GM23338 (cell line): ENCODE results near the gene KRTAP5-2. TPM values are rescaled to one million over a fixed set of nuclear protein-coding genes. Genes with fewer than 3 reads are reported as not detected.

Experiments used
- ATAC-seq: fragments of 200-7000 bp; cut with Tn5 transposase; 3 replicates; pipeline ENCODE4 v1.9.1; 2020
- DNase-seq: peaks from one replicate; pipeline ENCODE4 v3.0.0-alpha.2; 2015; ENCODE audit warnings: low spot score
- H2AFZ ChIP-seq: fragments of 200-600 bp; sonication (generic); 2 replicates; pipeline ENCODE4 v1.8.0; 2016; ENCODE audit warnings: antibody characterized with exemption, mild to moderate bottlenecking, moderate library complexity
- H3F3A ChIP-seq: fragments of 200-600 bp; sonication (generic); replicated peaks from 2 replicates; pipeline ENCODE4 v1.8.0; 2017; ENCODE audit warnings: antibody characterized with exemption, mixed run types, low read depth
- H3K27ac ChIP-seq: fragments of 200-600 bp; sonication (generic); 2 replicates; pipeline ENCODE4 v1.6.1; 2016; ENCODE audit warnings: low read depth
- H3K27me3 ChIP-seq: fragments of 200-600 bp; sonication (generic); 2 replicates; pipeline ENCODE4 v1.8.0; 2016; ENCODE audit warnings: mild to moderate bottlenecking, mixed run types, moderate library complexity; ENCODE audit not compliant: insufficient read depth
- H3K36me3 ChIP-seq: fragments of 200-600 bp; sonication (generic); 2 replicates; pipeline ENCODE4 v1.8.0; 2016; ENCODE audit warnings: mild to moderate bottlenecking; ENCODE audit not compliant: insufficient read depth
- H3K4me1 ChIP-seq: fragments of 200-600 bp; sonication (generic); 2 replicates; pipeline ENCODE4 v1.8.0; 2016; ENCODE audit warnings: mild to moderate bottlenecking, moderate library complexity; ENCODE audit not compliant: insufficient read depth
- H3K4me2 ChIP-seq: fragments of 200-600 bp; sonication (generic); 2 replicates; pipeline ENCODE4 v1.7.1; 2017; ENCODE audit warnings: mixed run types
- H3K4me3 ChIP-seq: fragments of 200-600 bp; sonication (generic); 2 replicates; pipeline ENCODE4 v1.6.1; 2016; ENCODE audit warnings: mixed run types
- H3K79me2 ChIP-seq: fragments of 200-600 bp; sonication (generic); replicated peaks from 2 replicates; pipeline ENCODE4 v1.8.0; 2017; ENCODE audit warnings: mild to moderate bottlenecking; ENCODE audit not compliant: insufficient read depth
- H3K9me2 ChIP-seq: fragments of 200-600 bp; sonication (generic); 2 replicates; pipeline ENCODE4 v1.8.0; 2017; ENCODE audit not compliant: insufficient read depth
- H4K20me1 ChIP-seq: fragments of 200-600 bp; sonication (generic); replicated peaks from 2 replicates; pipeline ENCODE4 v1.8.0; 2017; ENCODE audit warnings: mild to moderate bottlenecking; ENCODE audit not compliant: insufficient read depth
- H3K27ac Mint-ChIP-seq: 2 replicates; pipeline ENCODE4 v1.8.0; 2020; ENCODE audit warnings: inconsistent platforms, mild to moderate bottlenecking, moderate library complexity, mixed read lengths
- H3K27me3 Mint-ChIP-seq: 3 replicates; pipeline ENCODE4 v1.8.0; 2022; ENCODE audit warnings: low read depth, mild to moderate bottlenecking, moderate library complexity, mixed read lengths, inconsistent platforms; ENCODE audit not compliant: insufficient read depth, poor library complexity
- H3K36me3 Mint-ChIP-seq: 3 replicates; pipeline ENCODE4 v1.8.0; 2021; ENCODE audit warnings: low read depth, mild to moderate bottlenecking, inconsistent platforms, moderate library complexity, mixed read lengths
- H3K4me1 Mint-ChIP-seq: 3 replicates; pipeline ENCODE4 v1.8.0; 2020; ENCODE audit warnings: mild to moderate bottlenecking, inconsistent platforms, mixed read lengths
- H3K4me3 Mint-ChIP-seq: 3 replicates; pipeline ENCODE4 v1.8.0; 2021; ENCODE audit warnings: moderate library complexity, mild to moderate bottlenecking, inconsistent platforms, mixed read lengths
- H3K9me3 Mint-ChIP-seq: 3 replicates; pipeline ENCODE4 v1.8.0; 2020; ENCODE audit warnings: moderate library complexity, mild to moderate bottlenecking, inconsistent platforms, mixed read lengths
- CREB1 ChIP-seq: fragments of 250-450 bp; sonication (Bioruptor Pico); IDR thresholded peaks from 2 replicates; pipeline ENCODE4 v1.5.0; 2020; ENCODE audit warnings: low read depth, mild to moderate bottlenecking, moderate library complexity
- EZH2 ChIP-seq: fragments of 200-600 bp; sonication (generic); IDR thresholded peaks from one replicate; pipeline ENCODE4 v1.8.0; 2017; ENCODE audit warnings: antibody characterized with exemption, mild to moderate bottlenecking, low read depth; ENCODE audit not compliant: unreplicated experiment
- EZH2phosphoT487 ChIP-seq: fragments of 200-600 bp; sonication (generic); IDR thresholded peaks from one replicate; pipeline ENCODE4 v1.8.1; 2018; ENCODE audit warnings: antibody characterized with exemption; ENCODE audit not compliant: unreplicated experiment
- JUNB ChIP-seq: IDR thresholded peaks from one replicate; pipeline ENCODE4 v1.6.1; 2016; ENCODE audit warnings: antibody characterized with exemption; ENCODE audit not compliant: unreplicated experiment
- NANOG ChIP-seq: IDR thresholded peaks from 2 replicates; pipeline ENCODE4 v1.6.1; 2016; ENCODE audit warnings: antibody characterized with exemption, borderline replicate concordance
- POLR2AphosphoS5 ChIP-seq: IDR thresholded peaks from 2 replicates; pipeline ENCODE4 v1.6.1; 2016; ENCODE audit warnings: antibody characterized with exemption, low read depth
- STAT1 ChIP-seq: IDR thresholded peaks from one replicate; pipeline ENCODE4 v1.6.1; 2016; ENCODE audit warnings: antibody characterized with exemption; ENCODE audit not compliant: unreplicated experiment
- ZNF114 ChIP-seq: fragments of 250-450 bp; sonication (Bioruptor Pico); IDR thresholded peaks from 2 replicates; pipeline ENCODE4 v1.5.0; 2020; ENCODE audit warnings: mild to moderate bottlenecking, moderate library complexity
- ZNF331 ChIP-seq: fragments of 250-450 bp; sonication (Bioruptor Pico); IDR thresholded peaks from 2 replicates; pipeline ENCODE4 v1.5.0; 2020; ENCODE audit warnings: low read depth, mild to moderate bottlenecking, moderate library complexity
- polyA plus RNA-seq: library from polyadenylated mRNA; unstranded; fragments of >200 nt; fragmentation: Nextera tagmentation; extraction: Ambion mirVana; gene quantifications from 2 replicates; pipeline ENCODE4 v1.2.1, GENCODE V29; 2016
- total RNA-seq: library from RNA; depleted of rRNA; stranded (reverse); fragments of >200 nt; shearing (Covaris generic); gene quantifications from 2 replicates; pipeline ENCODE4 v1.2.3, GENCODE V29; 2014
- TF ChIP-seq, protein P1 (sequence below): IDR thresholded peaks from 2 replicates; pipeline ENCODE4 v1.6.1; 2016; ENCODE audit warnings: antibody characterized with exemption
- TF ChIP-seq, protein P2 (sequence below), 2 experiments: fragments of 200-600 bp in 1 of 2; sonication (generic) in 1 of 2; conservative IDR thresholded peaks; 2 replicates each; pipeline versions ENCODE4 v1.5.1 to v1.6.1; 2016 to 2017; ENCODE audit warnings: antibody characterized with exemption in 2 of 2, low read depth in 2 of 2, mild to moderate bottlenecking in 2 of 2, moderate library complexity in 1 of 2
- TF ChIP-seq, protein P3 (sequence below): fragments of 250-450 bp; sonication (Bioruptor Pico); IDR thresholded peaks from 2 replicates; pipeline ENCODE4 v1.5.0; 2020; ENCODE audit warnings: mild to moderate bottlenecking, moderate library complexity
- TF ChIP-seq, protein P4 (sequence below): IDR thresholded peaks from one replicate; pipeline ENCODE4 v1.6.1; 2018; ENCODE audit warnings: antibody characterized with exemption; ENCODE audit not compliant: unreplicated experiment

KRTAP5-2 gene
- total and polyA plus RNA-seq, 2 experiments from 2014 or later: not detected

DNA sequence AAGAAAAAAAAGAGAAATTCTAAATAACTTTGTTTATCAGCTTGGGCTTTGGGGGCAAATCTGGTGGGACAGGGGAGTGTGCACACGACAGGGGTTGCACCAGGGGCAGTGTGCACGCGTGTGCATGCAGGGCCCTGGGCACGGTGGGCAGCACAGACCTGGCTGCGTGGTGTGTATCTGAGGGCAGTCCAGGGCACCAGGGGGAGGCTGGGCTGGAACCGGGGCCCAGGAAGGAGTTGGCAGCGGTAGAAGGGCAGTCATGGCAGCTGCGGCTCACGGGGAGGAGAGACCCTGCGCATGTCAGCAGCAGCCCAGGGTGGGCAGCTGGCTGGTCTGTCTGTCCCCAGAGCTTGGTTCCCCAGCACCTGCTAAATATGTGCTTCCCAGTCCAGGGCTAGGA is 35.8 kb upstream of the KRTAP5-2 start:
- no peaks in the 10 kb centered on the region for H3K9me3 Mint-ChIP-seq
- H3K36me3 ChIP-seq: no peaks in the 10 kb centered on the region
- no peak overlapping the region for H2AFZ ChIP-seq
- TF ChIP-seq EZH2phosphoT487 (no peak), EZH2 (no peak), POLR2AphosphoS5 (no peak), JUNB (no peak), CREB1 (CRISPR knock-in tag) (no peak), NANOG (no peak), ZNF114 (CRISPR knock-in tag) (no peak), STAT1 (no peak), ZNF331 (CRISPR knock-in tag) (no peak)
- TF ChIP-seq, protein P1, sequence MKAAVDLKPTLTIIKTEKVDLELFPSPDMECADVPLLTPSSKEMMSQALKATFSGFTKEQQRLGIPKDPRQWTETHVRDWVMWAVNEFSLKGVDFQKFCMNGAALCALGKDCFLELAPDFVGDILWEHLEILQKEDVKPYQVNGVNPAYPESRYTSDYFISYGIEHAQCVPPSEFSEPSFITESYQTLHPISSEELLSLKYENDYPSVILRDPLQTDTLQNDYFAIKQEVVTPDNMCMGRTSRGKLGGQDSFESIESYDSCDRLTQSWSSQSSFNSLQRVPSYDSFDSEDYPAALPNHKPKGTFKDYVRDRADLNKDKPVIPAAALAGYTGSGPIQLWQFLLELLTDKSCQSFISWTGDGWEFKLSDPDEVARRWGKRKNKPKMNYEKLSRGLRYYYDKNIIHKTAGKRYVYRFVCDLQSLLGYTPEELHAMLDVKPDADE: no peak
- TF ChIP-seq, protein P2, sequence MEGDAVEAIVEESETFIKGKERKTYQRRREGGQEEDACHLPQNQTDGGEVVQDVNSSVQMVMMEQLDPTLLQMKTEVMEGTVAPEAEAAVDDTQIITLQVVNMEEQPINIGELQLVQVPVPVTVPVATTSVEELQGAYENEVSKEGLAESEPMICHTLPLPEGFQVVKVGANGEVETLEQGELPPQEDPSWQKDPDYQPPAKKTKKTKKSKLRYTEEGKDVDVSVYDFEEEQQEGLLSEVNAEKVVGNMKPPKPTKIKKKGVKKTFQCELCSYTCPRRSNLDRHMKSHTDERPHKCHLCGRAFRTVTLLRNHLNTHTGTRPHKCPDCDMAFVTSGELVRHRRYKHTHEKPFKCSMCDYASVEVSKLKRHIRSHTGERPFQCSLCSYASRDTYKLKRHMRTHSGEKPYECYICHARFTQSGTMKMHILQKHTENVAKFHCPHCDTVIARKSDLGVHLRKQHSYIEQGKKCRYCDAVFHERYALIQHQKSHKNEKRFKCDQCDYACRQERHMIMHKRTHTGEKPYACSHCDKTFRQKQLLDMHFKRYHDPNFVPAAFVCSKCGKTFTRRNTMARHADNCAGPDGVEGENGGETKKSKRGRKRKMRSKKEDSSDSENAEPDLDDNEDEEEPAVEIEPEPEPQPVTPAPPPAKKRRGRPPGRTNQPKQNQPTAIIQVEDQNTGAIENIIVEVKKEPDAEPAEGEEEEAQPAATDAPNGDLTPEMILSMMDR (conservative IDR thresholded peaks at IDR 0.05; ENCODE audit: low read depth in 2 of 2): no peak
- TF ChIP-seq, protein P3, sequence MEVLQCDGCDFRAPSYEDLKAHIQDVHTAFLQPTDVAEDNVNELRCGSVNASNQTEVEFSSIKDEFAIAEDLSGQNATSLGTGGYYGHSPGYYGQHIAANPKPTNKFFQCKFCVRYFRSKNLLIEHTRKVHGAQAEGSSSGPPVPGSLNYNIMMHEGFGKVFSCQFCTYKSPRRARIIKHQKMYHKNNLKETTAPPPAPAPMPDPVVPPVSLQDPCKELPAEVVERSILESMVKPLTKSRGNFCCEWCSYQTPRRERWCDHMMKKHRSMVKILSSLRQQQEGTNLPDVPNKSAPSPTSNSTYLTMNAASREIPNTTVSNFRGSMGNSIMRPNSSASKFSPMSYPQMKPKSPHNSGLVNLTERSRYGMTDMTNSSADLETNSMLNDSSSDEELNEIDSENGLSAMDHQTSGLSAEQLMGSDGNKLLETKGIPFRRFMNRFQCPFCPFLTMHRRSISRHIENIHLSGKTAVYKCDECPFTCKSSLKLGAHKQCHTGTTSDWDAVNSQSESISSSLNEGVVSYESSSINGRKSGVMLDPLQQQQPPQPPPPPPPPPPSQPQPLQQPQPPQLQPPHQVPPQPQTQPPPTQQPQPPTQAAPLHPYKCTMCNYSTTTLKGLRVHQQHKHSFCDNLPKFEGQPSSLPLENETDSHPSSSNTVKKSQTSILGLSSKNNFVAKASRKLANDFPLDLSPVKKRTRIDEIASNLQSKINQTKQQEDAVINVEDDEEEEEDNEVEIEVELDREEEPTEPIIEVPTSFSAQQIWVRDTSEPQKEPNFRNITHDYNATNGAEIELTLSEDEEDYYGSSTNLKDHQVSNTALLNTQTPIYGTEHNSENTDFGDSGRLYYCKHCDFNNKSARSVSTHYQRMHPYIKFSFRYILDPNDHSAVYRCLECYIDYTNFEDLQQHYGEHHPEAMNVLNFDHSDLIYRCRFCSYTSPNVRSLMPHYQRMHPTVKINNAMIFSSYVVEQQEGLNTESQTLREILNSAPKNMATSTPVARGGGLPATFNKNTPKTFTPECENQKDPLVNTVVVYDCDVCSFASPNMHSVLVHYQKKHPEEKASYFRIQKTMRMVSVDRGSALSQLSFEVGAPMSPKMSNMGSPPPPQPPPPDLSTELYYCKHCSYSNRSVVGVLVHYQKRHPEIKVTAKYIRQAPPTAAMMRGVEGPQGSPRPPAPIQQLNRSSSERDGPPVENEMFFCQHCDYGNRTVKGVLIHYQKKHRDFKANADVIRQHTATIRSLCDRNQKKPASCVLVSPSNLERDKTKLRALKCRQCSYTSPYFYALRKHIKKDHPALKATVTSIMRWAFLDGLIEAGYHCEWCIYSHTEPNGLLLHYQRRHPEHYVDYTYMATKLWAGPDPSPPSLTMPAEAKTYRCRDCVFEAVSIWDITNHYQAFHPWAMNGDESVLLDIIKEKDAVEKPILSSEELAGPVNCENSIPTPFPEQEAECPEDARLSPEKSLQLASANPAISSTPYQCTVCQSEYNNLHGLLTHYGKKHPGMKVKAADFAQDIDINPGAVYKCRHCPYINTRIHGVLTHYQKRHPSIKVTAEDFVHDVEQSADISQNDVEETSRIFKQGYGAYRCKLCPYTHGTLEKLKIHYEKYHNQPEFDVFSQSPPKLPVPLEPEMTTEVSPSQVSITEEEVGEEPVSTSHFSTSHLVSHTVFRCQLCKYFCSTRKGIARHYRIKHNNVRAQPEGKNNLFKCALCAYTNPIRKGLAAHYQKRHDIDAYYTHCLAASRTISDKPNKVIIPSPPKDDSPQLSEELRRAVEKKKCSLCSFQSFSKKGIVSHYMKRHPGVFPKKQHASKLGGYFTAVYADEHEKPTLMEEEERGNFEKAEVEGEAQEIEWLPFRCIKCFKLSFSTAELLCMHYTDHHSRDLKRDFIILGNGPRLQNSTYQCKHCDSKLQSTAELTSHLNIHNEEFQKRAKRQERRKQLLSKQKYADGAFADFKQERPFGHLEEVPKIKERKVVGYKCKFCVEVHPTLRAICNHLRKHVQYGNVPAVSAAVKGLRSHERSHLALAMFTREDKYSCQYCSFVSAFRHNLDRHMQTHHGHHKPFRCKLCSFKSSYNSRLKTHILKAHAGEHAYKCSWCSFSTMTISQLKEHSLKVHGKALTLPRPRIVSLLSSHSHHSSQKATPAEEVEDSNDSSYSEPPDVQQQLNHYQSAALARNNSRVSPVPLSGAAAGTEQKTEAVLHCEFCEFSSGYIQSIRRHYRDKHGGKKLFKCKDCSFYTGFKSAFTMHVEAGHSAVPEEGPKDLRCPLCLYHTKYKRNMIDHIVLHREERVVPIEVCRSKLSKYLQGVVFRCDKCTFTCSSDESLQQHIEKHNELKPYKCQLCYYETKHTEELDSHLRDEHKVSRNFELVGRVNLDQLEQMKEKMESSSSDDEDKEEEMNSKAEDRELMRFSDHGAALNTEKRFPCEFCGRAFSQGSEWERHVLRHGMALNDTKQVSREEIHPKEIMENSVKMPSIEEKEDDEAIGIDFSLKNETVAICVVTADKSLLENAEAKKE (CRISPR knock-in tag): no peak
- TF ChIP-seq, protein P4, sequence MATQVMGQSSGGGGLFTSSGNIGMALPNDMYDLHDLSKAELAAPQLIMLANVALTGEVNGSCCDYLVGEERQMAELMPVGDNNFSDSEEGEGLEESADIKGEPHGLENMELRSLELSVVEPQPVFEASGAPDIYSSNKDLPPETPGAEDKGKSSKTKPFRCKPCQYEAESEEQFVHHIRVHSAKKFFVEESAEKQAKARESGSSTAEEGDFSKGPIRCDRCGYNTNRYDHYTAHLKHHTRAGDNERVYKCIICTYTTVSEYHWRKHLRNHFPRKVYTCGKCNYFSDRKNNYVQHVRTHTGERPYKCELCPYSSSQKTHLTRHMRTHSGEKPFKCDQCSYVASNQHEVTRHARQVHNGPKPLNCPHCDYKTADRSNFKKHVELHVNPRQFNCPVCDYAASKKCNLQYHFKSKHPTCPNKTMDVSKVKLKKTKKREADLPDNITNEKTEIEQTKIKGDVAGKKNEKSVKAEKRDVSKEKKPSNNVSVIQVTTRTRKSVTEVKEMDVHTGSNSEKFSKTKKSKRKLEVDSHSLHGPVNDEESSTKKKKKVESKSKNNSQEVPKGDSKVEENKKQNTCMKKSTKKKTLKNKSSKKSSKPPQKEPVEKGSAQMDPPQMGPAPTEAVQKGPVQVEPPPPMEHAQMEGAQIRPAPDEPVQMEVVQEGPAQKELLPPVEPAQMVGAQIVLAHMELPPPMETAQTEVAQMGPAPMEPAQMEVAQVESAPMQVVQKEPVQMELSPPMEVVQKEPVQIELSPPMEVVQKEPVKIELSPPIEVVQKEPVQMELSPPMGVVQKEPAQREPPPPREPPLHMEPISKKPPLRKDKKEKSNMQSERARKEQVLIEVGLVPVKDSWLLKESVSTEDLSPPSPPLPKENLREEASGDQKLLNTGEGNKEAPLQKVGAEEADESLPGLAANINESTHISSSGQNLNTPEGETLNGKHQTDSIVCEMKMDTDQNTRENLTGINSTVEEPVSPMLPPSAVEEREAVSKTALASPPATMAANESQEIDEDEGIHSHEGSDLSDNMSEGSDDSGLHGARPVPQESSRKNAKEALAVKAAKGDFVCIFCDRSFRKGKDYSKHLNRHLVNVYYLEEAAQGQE: no peak
- DNase-seq (no peak), ATAC-seq (no peak)
- no peak overlapping the region for H3K4me3 ChIP-seq
- H3K4me3 Mint-ChIP-seq: no peak overlapping the region
- H3K27ac ChIP-seq: no peak overlapping the region
- H3K4me1 ChIP-seq: peaks cover 3% of the 10 kb centered on the region; the same call in 1 of the 2 replicates
- H3K36me3 Mint-ChIP-seq: no peaks in the 10 kb centered on the region; the same call in 2 of the 3 replicates
- H3F3A ChIP-seq: no peaks in the 10 kb centered on the region
- H3K4me2 ChIP-seq: no peak overlapping the region
- no peaks in the 10 kb centered on the region for H3K79me2 ChIP-seq
- H3K27ac Mint-ChIP-seq: no peak overlapping the region
- peaks cover 3% of the 10 kb centered on the region; the same call in 1 of the 3 replicates for H3K4me1 Mint-ChIP-seq
- H3K9me2 ChIP-seq: no peaks in the 10 kb centered on the region
- H3K27me3 Mint-ChIP-seq: peaks cover 21% of the 10 kb centered on the region
- no peaks in the 10 kb centered on the region for H3K27me3 ChIP-seq
- no peaks in the 10 kb centered on the region for H4K20me1 ChIP-seq
